ENCODE results near the gene SPTSSA.
"Not testable (repeated sequence)": the region's sequence is repeated elsewhere in the genome, so short reads cannot be mapped to it uniquely, and the experiment has no call there.

The SPTSSA gene

GRCh38 chr14:34425095-34425851, 36.8 kb downstream of the SPTSSA start:
- no peak for DNase-seq

GRCh38 chr14:34424488-34424887, 37.6 kb downstream of the SPTSSA start:
- DNase-seq, result no peak

- DNase-seq, result no peak
Observed at GRCh38 chr14:34423445-34423844, 38.6 kb downstream of the SPTSSA start.

GRCh38 chr14:34420547-34421150, 41.4 kb downstream of the SPTSSA start:
- no peak for DNase-seq

- DNase-seq, result no peak
Observed at GRCh38 chr14:34409721-34410120, 52.3 kb downstream of the SPTSSA start.

- no peak for DNase-seq
Observed at GRCh38 chr14:34407951-34408350, 54.1 kb downstream of the SPTSSA start.

GRCh38 chr14:34404416-34404815, 57.6 kb downstream of the SPTSSA start:
- no peak for DNase-seq

GRCh38 chr14:34403646-34404045, 58.4 kb downstream of the SPTSSA start:
- DNase-seq, result no peak

- DNase-seq, result no peak
Observed at GRCh38 chr14:34398024-34398423, 64.0 kb downstream of the SPTSSA start.

GRCh38 chr14:34387974-34388516, 74.0 kb downstream of the SPTSSA start:
- DNase-seq, result no peak

- no peak for DNase-seq
Observed at GRCh38 chr14:34386865-34387485, 75.1 kb downstream of the SPTSSA start.

GRCh38 chr14:34385881-34386280, 76.2 kb downstream of the SPTSSA start:
- not testable (repeated sequence) for DNase-seq

GRCh38 chr14:34383839-34384238, 78.2 kb downstream of the SPTSSA start:
- DNase-seq, result no peak

All from activated CD4-positive, alpha-beta T cell treated with anti-CD3 and anti-CD28 coated beads, Interleukin-2, Interleukin-6, amounts not matched to agents 100 ng/mL and 50 ng/mL, durations not matched to agents 16 hours and 8 hours (primary cell).